ENCODE results near the gene TNNI3K.

GRCh38 chr1:74486036-74486435 lies 250.8 kb downstream of the TNNI3K start:
- no peak for TF ChIP-seq FOSL1 (IDR thresholded peaks at IDR 0.05; ENCODE audit: insufficient read depth, low read depth, low read length)
- TF ChIP-seq CTCF (IDR thresholded peaks at IDR 0.05; ENCODE audit: control extremely low read depth in 1 of 3, insufficient read depth in 1 of 3, low read depth in 1 of 3, low read length in 3 of 3), result no peak
- no peak for TF ChIP-seq POLR2AphosphoS5 (IDR thresholded peaks at IDR 0.05; ENCODE audit: low read depth, low read length)
- TF ChIP-seq POLR2A (IDR thresholded peaks at IDR 0.05; ENCODE audit: control extremely low read depth in 1 of 2, low read depth in 2 of 2, low read length in 2 of 2), result no peak
- TF ChIP-seq SP2 (IDR thresholded peaks at IDR 0.05; ENCODE audit: low read length), result no peak
- no peak for TF ChIP-seq EZH2 (IDR thresholded peaks at IDR 0.05; ENCODE audit: low read depth, low read length, severe bottlenecking)
- TF ChIP-seq BACH1 (IDR thresholded peaks at IDR 0.05; ENCODE audit: low read length), result no peak
- no peak for TF ChIP-seq EGR1 (IDR thresholded peaks at IDR 0.05; ENCODE audit: borderline replicate concordance, low read depth, low read length)
- no peak for TF ChIP-seq YY1 (IDR thresholded peaks at IDR 0.05; ENCODE audit: low read depth, low read length)
- TF ChIP-seq USF2 (IDR thresholded peaks at IDR 0.05; ENCODE audit: low read length), result no peak
- no peak for TF ChIP-seq SRF (IDR thresholded peaks at IDR 0.05; ENCODE audit: low read depth, low read length)
- no peak for TF ChIP-seq CHD7 (IDR thresholded peaks at IDR 0.05; ENCODE audit: insufficient replicate concordance, low read length)

All from H1 (cell line).